GM19351 (cell line): ENCODE results near the gene SP140L.
"Not testable (repeated sequence)": the region's sequence is repeated elsewhere in the genome, so short reads cannot be mapped to it uniquely, and the experiment has no call there.

Source experiments
- ATAC-seq: cut with Tn5 transposase; IDR thresholded peaks from one replicate; pipeline ENCODE4 v1.9.1; 2021; ENCODE audit warnings: mild to moderate bottlenecking, moderate library complexity; ENCODE audit not compliant: unreplicated experiment

The SP140L gene

DNA sequence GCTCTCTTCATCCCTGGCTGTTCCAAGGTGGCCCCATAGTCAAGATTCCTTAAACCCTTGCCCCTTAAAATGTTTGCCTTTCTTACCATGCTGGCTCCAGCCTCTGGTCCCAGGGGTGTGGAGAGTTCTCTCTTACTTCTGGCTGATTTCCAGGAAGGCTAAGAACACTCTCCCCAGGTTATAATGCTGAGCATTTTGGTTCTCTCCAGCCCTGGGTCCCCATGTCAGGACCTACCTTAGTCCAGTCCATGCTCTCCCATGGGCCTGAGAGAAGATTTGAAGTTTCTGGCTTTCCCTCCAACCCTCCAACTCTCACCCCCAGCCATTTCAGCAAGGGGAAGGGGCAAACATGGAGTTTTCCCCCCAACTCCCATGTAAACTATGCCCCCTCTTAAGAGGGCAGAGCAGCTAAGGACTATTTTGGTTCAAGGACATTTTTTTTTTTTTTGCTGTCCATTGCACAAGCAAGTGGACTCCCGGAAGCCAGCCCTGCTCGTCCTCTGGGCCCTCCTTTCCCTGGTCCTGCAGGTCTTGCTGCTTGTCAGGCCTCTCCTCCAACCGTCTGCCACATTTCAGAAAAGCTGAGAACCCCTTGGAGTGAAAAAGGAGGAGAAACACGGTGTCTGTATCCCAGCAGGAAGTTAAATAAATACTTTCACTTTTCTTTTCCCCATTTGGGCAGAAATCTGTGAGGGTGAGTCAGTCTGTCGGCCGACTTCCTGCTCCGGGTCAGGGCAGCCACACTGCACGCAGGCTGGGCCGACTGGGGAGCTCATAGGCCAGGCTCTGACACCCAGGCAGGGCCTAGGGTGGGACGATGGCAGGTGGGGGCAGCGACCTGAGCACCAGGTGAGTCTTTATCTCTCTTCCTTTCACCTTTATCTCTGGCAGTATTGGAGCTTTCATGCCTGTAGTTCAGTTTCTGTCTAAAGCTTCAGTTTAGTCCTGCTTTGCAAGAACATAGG lies at the start of gene SP140L:
Gene SP140L, plus strand, starts transcription at position 741 of the 965 bp plus-strand sequence. Its CDS starts 77 bp downstream, at position 818.
- ATAC-seq = peak; percentile 92

DNA sequence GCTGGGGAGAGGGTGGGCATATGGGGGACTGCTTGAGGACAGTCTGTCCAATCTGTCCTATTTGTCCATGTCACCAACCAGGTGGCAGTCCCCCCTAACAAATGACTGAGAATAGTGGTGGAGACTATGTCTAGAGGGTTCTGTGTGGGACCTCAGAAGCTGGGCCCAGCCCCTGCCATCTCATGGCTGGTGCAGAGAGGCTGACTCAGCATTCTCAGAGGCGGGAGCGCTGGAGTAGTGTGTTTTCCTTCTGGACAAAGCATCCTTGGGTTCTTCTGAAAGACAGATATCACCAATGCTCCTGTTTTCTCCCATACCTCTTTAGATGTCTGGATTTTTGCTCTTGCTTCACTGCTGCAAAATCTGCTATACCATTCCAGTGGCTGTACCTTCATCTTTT lies 44.1 kb upstream of the SP140L start:
- no peak for ATAC-seq

DNA sequence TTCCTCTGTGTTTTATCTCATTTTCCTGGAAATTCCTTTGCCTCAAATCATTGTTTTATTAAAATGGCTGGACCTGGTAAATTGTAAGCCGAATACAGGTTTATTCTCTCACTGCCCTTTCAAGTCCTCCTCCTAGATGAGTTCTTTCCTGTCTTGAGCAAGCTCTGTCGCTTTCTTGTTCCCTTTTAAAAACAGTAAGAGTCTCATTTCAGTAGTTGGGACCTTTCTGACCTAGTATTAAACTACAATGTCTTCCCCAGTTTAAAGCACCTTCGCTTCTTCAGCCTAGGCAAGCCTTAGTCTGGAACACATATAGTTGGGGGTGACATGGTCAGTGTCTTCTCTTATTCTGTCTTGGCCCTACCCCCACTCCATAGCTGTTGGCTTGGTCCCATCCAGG lies 40.9 kb upstream of the SP140L start:
- ATAC-seq = no peak

DNA sequence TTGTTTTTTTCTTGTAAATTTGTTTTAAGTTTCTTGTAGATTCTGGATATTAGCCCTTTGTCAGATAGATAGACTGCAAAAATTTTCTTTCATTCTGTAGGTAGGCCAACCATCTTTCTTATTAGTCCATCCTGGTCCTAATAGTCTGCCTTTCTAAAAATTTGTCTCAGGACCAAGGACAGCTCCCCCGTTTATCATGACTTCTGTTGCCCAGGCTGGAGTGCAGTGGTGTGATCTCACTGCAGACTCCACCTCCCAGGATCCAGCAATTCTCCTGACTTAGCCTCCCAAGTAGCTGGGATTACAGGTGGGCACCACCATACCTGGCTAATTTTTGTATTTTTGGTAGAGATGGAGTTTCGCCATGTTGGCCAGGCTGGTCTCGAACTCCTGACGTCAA lies 37.7 kb upstream of the SP140L start:
- ATAC-seq = not testable (repeated sequence)

DNA sequence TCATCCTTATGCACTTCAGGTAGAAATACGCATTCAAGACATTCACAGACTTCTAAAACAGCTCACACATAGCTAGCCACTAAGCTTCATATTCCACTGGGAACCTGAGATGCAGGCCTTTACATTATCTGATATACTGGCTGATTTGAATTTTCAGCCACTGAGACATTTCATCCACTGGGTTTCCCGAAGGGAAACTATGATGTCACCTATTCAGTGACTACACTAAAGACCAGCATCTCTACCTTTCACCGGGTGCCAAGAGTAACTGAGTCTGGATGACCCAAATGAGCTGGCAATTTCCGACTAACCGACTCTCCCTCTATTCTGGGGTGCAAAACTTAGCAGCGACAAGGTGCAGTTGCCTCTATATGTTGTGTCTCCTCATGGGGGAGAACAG lies 31.8 kb upstream of the SP140L start:
- no peak for ATAC-seq

DNA sequence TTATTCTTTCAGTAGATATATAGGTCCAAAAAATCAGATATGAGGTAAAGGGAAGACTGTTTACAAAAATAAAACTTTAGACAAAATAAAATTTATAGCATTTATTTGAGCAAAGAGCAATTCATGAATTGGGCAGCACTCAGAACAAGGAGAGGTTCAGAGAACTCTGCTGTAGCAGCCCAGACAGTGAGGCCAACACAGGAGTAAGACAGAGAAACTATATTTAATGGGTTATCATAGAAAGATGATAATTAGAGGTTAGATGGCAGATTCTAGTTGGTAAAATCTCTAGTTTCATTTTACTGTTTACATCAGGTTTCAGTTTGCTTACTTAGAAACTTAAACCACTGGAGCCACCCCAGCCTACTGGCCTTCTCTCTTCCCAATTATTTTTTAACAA lies 30.1 kb upstream of the SP140L start:
- ATAC-seq = no peak

DNA sequence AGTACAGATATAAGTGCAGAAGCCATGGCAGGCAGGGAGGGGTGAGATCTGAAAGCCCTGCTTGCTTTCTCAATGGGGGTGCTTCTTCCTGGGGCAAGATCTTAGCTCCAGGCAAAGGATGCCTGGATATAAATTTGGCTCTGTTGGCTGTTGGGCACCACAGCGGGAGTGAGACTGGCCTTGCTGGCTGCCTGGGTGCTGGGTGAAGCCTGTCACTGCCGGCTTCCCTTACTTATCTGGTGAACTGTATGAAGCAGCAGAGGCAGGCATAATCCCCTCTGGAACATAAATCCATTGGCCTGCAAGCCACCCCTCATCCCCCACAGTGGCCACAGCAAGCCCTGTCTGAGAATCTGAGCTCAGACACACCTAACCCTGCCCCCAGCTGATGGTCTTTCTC lies 27.4 kb upstream of the SP140L start:
- ATAC-seq = no peak

DNA sequence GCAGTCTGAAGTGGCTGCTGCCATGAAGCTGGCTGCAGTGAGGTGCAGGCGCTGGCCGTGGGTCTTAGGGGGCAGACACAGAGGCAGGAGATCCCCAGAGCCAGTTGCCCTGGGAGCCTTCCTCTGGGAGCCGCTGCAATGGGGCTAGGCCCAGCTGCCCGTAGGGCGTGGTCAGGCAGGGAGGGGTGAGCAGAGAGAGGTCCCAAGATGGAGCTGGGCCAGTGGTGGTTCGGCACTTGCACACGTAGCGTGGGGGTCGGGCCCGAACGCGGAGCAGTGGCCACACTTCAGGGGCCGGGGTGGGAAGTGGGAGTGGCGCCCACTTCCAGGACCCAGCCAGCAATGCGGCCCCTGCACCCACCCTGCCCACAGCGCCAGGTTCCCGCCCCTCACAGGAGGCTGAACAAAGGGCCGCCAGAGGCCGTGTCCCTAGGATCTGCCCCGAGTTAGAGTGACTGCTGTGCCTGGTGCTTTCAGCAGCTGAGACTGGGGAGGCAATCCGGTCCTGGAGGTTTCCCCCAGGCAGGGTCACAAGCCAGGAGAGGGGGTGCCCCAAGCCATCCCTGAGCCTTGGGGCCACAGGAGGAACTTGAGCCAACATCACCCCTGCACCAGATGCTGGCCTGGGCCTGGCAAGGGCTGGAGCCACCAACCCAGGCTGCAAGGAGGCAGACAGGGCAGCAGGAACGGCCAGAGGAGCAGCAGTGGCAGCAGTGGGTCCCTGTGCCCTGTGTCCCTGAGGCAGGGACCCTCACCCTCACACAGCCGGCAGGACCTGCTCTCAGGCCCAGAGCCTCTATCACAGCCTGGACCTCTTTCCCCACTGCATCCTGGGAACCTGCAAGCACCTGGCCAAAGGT lies 21.3 kb upstream of the SP140L start:
- no peak for ATAC-seq

DNA sequence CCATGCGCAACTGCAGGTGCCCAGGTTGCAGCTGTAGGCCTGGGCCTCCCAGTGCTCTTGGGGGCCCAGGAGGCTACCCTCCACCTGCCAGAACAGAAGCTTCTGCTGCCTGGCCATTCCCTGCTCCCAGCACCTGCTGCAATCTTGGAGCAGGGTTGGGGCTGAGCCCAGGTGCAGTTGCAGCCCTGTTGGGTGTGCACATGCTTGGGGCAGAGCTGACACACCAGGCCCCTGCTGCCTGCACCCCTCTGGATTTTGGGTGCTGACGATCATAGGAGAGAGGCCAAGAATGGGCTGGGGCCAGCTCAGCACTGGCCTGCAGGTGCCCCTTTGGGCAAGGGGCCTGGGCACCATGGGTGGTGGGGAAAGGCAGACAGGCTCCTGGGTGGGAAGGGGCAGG lies 20.5 kb upstream of the SP140L start:
- ATAC-seq = no peak

DNA sequence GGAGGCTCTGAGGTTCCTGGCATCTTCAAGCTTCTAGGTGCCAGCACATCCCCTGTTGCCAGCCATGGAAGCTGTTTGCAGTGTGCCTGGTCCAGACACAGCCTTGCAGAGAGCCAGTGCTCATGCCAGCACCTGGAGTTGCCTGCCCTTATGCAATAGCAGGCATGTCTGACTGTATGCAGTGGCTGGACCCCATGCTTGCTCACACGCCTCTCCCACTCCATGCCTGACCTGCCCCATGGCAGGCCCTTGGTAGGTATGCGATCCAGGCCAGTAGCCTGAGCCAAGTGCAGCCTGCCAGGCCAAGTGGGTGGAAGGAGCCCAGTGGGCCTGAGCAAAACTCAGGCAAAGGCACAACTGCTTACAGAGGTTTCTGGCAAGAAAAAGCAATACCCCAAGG lies 19.5 kb upstream of the SP140L start:
- no peak for ATAC-seq

DNA sequence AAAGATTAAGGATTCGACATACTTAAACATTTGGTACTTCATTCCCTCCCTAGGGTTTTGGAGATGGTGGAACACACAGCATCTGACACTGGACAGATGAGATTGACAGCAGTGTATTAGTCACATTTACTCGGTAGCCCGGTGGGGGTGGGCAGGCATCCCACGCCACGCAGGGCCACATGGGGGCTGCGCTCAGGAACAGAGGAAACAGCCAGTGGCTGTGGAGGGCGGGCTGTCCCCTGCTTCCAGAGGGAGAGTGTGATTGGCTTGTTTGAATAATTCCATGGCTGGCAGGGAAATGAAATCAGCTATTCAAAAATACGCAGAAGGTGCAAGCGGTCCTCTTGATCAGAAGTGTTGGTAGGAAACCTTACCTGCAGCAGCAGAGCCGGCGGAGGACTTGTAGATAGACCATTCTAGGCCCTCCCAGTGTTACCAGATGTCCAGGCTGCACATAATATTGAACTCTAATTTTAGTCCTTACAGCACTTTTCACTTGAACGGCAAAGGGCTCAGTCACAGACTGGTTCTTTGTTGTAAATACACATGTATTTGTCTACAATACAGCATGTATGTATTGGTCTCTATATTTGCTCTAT lies 18.5 kb upstream of the SP140L start:
- ATAC-seq = no peak

DNA sequence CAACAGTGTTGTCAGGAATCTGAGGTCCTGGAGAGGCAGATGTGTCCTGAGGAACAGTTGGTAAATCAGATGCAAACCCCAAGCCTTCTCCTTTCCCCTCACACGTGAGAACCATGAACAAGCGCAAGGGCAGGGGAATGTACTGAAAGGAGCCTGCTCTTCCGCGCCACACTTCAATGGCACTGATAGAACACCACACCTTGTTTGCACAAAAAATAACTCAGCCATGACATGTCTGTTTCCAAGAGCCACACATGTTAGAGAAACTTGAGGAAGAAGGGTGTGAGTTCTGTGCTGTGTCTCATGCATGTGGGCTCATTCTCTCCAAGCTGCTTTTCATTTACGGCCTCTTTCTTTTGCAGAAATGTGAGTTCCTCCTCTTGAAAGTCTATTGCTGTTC lies 16.2 kb upstream of the SP140L start:
- not testable (repeated sequence) for ATAC-seq

DNA sequence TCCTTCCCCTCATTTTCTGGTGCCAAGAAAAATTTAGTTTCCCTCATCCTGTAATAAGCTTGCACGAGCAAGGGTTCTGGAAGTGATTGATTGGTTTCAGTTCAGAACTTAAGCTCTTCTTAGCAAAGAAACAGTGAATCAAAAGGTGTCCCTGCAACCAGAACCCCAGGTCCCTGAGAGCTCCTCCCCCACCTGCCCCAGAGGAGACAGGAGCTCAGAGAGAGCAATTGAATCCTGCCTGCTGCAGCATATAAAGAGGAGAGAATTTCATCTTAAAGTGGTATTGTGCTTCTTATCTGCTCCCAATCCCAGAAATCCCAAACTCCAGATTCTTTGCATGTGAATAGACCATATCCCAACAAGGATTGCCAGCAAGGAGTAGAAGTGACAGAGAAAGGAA lies 15.4 kb upstream of the SP140L start:
- not testable (repeated sequence) for ATAC-seq

DNA sequence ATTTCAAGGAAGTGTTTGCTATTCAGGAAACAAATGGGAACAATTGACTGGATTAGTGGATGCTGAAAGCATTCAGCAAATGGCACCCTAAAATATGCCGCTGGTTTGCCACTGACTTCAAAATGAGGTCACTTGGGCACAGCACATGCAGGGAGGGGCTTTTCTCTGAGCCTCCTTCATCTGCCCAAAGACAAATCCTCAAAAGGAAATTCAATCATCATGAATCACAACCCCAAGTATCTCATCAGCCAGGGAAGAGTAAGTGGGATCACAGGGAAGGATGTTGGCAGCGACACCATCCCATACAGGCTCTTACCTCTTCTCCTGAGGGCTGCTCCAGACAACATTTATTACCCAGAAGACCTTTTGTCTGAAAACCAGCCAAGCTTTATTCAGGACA lies 14.4 kb upstream of the SP140L start:
- no peak for ATAC-seq

DNA sequence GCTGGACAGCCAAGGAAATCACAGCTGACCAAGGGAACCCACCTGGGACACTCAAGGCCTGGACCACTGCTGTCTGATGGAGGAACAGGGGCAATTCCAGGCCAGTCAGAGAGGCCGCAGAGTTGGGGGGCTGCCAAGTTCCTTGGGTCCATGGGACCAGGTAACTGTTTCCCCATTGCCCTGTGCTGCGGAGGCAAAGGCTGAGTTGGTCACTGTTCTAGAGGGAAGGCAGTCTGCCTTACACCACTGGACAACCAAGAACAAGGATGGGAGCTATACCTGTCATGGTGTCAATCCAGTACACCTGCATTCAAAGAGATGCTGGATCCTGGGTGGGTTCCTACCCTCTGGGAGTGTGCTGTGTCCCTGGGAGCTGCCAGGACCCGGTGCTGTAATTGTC lies 9.6 kb upstream of the SP140L start:
- ATAC-seq = no peak

DNA sequence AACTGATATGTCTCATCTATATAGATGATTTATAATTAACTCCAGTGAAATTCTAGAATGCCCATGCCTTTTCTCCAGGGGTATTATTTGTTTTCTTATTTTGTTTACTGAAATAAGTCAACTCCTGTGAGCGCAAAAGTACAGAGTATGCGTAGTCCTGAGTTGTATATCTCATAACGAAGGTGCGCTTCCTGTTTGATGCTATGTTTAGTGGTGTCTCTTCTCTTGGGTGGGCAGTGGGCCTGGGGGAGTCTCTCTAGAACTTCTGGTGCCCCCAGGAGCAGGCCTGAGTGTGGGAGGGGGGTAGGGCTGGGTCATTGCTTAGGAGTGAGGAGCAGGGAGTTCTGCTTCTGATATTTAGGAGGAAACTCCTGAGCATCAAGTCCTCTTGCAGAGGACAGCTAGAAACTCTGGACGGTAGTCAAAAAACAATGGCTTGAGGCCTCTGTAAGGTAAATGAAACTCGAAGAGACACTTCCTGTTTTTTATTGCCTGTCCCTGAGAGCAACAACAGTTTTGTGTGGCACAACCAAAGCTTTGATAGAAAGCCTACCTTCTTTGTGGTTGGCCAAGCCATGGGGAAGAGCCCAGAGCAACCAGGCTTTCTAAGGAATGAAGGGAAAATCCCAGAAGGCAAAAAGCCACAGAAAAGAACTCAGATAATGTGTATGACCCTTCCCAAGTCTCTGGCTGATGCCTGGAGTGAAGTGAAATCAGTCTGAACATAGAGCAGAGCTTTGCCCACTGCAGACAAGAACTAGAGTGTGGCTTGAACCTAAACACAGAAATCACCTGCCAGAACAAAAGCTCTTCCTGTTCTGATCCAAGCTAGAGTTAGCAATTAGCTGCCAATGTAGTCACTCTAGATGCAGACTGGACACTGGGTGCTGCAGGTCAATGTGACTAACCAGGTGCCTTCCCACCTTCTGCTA lies 8.5 kb upstream of the SP140L start:
- ATAC-seq = peak; percentile 60

DNA sequence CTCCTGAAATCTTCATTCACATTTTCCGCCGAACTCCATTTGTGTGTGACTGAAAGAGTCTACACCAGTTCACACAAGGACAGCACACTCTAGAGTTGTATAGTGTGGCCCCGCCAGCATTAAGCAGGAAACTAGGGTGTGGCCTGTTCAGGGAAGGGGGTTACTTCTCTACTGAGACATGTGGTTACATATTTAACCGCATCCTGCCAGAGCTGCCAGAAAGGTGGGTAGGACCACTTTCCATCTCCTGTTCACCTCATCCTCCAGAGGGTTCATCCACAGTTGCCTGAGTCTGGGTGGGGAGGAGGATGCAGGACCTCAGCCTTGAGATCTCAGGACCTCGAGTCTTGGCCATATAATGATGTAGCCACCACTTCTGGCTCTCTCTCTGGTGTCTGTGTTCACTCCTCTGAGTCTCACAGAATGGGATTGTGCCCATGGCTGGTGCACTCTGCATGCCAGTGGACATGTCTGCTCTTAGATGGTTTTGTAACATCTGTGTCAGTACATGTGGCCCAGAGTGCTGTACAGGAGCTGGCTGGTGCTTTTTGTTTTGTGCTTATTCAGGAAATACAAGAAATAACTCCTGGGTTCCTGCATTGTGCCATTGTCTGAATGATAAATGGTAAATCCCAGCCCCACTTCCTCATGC lies 7.7 kb upstream of the SP140L start:
- peak; percentile 84 for ATAC-seq

DNA sequence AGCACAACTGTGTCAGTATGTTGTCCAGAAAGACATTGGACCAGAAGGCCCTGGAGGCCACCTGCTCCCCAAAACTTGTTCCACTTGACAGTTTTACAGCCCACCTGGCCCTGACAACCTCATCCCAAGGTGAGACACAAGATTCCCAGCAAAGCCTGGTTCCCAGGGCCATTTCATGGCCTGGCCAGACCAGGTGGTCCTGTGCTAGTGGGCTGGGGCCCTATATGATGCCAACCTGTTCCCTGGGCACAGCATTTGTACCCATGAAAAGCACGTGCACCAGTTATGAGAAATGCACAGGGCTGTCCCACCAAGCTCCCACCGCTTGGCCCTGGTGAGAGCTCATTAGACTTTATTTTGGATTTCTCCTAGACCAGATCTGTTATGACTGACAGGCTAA lies 6.0 kb upstream of the SP140L start:
- ATAC-seq = no peak

DNA sequence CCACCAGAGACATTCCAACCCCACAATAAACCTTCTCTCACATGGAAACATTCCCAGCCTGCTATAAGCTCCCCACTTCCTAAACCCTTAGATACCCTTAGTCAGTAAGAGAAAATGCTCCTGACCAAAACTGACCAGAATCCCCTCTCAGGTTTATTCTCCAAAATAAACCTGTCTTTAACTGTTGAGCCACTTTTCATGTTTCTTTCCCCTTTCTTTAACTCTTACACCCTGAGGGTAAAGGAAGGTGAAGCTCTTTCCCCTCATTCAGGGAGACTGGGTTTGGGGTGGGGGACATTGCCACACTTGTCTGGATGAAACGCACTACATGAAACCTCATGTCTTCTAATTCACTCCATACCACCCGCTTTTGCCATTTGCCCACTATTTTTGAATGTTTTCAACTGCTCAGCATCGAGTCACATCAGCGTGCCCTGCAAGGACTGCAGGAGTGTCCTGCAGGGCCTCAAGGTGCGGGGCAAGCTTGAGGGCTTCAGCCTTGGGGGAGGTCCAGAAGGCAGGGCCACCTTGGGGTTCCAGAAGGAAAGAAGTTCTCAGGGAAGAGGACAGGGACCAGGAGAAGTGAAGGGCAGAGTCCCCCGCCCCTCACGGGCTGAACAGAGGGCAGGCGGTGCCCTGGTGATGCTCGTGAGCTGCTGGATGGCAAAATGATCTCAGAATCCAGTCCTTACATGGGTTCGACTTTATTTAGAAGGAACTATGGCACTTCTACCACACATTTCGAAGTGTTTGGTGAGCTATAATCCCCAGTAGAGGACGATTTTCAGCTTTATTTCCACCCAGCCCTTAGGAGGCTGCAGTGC lies 4.2 kb upstream of the SP140L start:
- no peak for ATAC-seq
